Astrocyte (in vitro differentiated cells and primary cell): Measurements from ENCODE around the gene IQCK. TPM values are rescaled to one million over a fixed set of nuclear protein-coding genes. Genes with fewer than 3 reads are reported as not detected.

Experiments
- DNase-seq: peaks from one replicate; pipeline ENCODE4 v3.0.0-alpha.2; 2010; ENCODE audit warnings: low read depth
- FAIRE-seq: peaks from 2 replicates; lab custom pipeline; 2011; peaks lifted over from hg19 to GRCh38; lab: Jason Lieb, UNC
- H2AFZ ChIP-seq: 2 replicates; pipeline ENCODE4 v1.6.0; 2012; ENCODE audit warnings: low read depth, low read length, inconsistent platforms
- H3K27ac ChIP-seq: 2 replicates; pipeline ENCODE4 v1.5.1; 2011; ENCODE audit warnings: low read depth, low read length, inconsistent platforms
- H3K27me3 ChIP-seq: 2 replicates; pipeline ENCODE4 v1.6.0; 2011; ENCODE audit warnings: low read length, inconsistent platforms; ENCODE audit not compliant: insufficient read depth
- H3K36me3 ChIP-seq: 2 replicates; pipeline ENCODE4 v1.5.1; 2011; ENCODE audit warnings: low read length, inconsistent platforms; ENCODE audit not compliant: insufficient read depth
- H3K4me1 ChIP-seq: 2 replicates; pipeline ENCODE4 v1.5.1; 2011; ENCODE audit warnings: low read length, inconsistent platforms; ENCODE audit not compliant: insufficient read depth
- H3K4me2 ChIP-seq: 2 replicates; pipeline ENCODE4 v1.6.0; 2012; ENCODE audit warnings: low read length, inconsistent platforms
- H3K4me3 ChIP-seq: 2 replicates; pipeline ENCODE4 v1.5.1; 2011; ENCODE audit warnings: low read depth, mild to moderate bottlenecking, low read length, inconsistent platforms; ENCODE audit not compliant: insufficient read depth
- H3K79me2 ChIP-seq: 2 replicates; pipeline ENCODE4 v1.6.0; 2012; ENCODE audit warnings: mild to moderate bottlenecking, low read length, inconsistent platforms; ENCODE audit not compliant: insufficient read depth
- H3K9ac ChIP-seq: 2 replicates; pipeline ENCODE4 v1.6.0; 2012; ENCODE audit warnings: mild to moderate bottlenecking, low read length, inconsistent platforms
- H3K9me3 ChIP-seq: 2 replicates; pipeline ENCODE4 v1.5.1; 2012; ENCODE audit warnings: low read depth, mild to moderate bottlenecking, low read length, inconsistent platforms; ENCODE audit not compliant: insufficient read depth
- H4K20me1 ChIP-seq: 2 replicates; pipeline ENCODE4 v1.6.0; 2012; ENCODE audit warnings: low read length, inconsistent platforms; ENCODE audit not compliant: insufficient read depth
- H3K27ac Mint-ChIP-seq: one replicate; pipeline ENCODE4 v1.8.0; 2021; ENCODE audit warnings: mild to moderate bottlenecking, mixed read lengths; ENCODE audit not compliant: unreplicated experiment
- H3K27me3 Mint-ChIP-seq: one replicate; pipeline ENCODE4 v1.8.0; 2021; ENCODE audit warnings: low read depth, mixed read lengths; ENCODE audit not compliant: unreplicated experiment
- H3K36me3 Mint-ChIP-seq: one replicate; pipeline ENCODE4 v1.8.0; 2021; ENCODE audit warnings: low read depth, mixed read lengths; ENCODE audit not compliant: unreplicated experiment
- H3K4me1 Mint-ChIP-seq: one replicate; pipeline ENCODE4 v1.8.0; 2021; ENCODE audit warnings: low read depth, mixed read lengths; ENCODE audit not compliant: unreplicated experiment
- H3K4me3 Mint-ChIP-seq: one replicate; pipeline ENCODE4 v1.8.0; 2021; ENCODE audit warnings: mild to moderate bottlenecking, moderate library complexity, mixed read lengths; ENCODE audit not compliant: unreplicated experiment
- H3K9me3 Mint-ChIP-seq: one replicate; pipeline ENCODE4 v1.8.0; 2021; ENCODE audit warnings: mild to moderate bottlenecking, mixed read lengths; ENCODE audit not compliant: unreplicated experiment
- EZH2 ChIP-seq: IDR thresholded peaks from 2 replicates; pipeline ENCODE4 v1.6.1; 2012; ENCODE audit warnings: mild to moderate bottlenecking, low read length, inconsistent platforms; ENCODE audit not compliant: insufficient read depth
- total RNA-seq: library from RNA; stranded (reverse); gene quantifications from 2 replicates; pipeline ENCODE4 v1.2.1, GENCODE V29; 2021
- TF ChIP-seq, protein P1 (sequence below): IDR thresholded peaks from 2 replicates; pipeline ENCODE4 v1.5.1; 2011; ENCODE audit warnings: low read depth, mild to moderate bottlenecking, inconsistent platforms, low read length, moderate library complexity; ENCODE audit not compliant: insufficient read depth

The IQCK gene
- total RNA-seq, 1 donor from 2014 or later, result 5.9 TPM

DNA sequence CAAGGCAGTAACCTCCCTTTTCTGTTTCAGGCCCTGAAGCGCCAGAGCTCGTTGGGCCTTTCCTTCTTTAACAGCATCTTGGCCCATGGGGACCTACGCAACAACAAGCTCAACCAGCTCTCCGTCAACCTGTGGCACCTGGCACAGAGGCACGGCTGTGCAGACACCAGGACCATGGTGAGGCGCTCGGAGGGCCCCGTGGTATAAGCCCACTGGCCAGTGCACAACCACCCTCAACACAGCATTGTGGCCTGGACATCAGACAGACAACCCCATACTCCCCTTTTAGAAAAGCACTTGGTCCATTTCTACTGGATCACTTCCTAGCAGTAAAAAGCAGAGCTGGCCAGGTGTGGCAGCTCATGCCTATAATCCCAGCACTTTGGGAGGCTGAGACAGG is 18.6 kb upstream of the IQCK start:
- no peak overlapping the region for H3K27ac Mint-ChIP-seq
- H3K36me3 Mint-ChIP-seq, result peaks cover 26% of the 10 kb centered on the region
- peaks cover 13% of the 10 kb centered on the region for H3K36me3 ChIP-seq

GRCh38 chr16:19700319-19700781 is 17.7 kb upstream of the IQCK start:
- no peak for TF ChIP-seq EZH2
- TF ChIP-seq, protein P1, sequence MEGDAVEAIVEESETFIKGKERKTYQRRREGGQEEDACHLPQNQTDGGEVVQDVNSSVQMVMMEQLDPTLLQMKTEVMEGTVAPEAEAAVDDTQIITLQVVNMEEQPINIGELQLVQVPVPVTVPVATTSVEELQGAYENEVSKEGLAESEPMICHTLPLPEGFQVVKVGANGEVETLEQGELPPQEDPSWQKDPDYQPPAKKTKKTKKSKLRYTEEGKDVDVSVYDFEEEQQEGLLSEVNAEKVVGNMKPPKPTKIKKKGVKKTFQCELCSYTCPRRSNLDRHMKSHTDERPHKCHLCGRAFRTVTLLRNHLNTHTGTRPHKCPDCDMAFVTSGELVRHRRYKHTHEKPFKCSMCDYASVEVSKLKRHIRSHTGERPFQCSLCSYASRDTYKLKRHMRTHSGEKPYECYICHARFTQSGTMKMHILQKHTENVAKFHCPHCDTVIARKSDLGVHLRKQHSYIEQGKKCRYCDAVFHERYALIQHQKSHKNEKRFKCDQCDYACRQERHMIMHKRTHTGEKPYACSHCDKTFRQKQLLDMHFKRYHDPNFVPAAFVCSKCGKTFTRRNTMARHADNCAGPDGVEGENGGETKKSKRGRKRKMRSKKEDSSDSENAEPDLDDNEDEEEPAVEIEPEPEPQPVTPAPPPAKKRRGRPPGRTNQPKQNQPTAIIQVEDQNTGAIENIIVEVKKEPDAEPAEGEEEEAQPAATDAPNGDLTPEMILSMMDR, result no peak
- FAIRE-seq (no peak), DNase-seq (peak; percentile 80)
- Mint-ChIP-seq H3K27ac (peak overlapping the region; percentile 5), H3K9me3 (peaks cover 5% of the 10 kb centered on the region), H3K4me3 (no peak overlapping the region), H3K4me1 (peaks cover 38% of the 10 kb centered on the region), H3K27me3 (no peaks in the 10 kb centered on the region), H3K36me3 (peaks cover 35% of the 10 kb centered on the region)
- Histone ChIP-seq H3K79me2 (peaks cover 10% of the 10 kb centered on the region), H3K4me3 (no peak overlapping the region), H3K27ac (peak overlapping the region; percentile 59), H4K20me1 (peaks cover 15% of the 10 kb centered on the region), H3K4me2 (peak overlapping the region; percentile 42), H2AFZ (no peak overlapping the region), H3K36me3 (peaks cover 20% of the 10 kb centered on the region), H3K4me1 (peaks cover 52% of the 10 kb centered on the region), H3K9me3 (no peaks in the 10 kb centered on the region), H3K27me3 (no peaks in the 10 kb centered on the region), H3K9ac (peak overlapping the region; percentile 14)

More for the DNA sequence above, 18.6 kb upstream of the IQCK start:
- DNase-seq (no peak), FAIRE-seq (no peak)
- peak overlapping the region; percentile 59 for H3K27ac ChIP-seq
- no peaks in the 10 kb centered on the region for H3K27me3 ChIP-seq
- peaks cover 7% of the 10 kb centered on the region for H3K79me2 ChIP-seq
- Mint-ChIP-seq H3K4me1 (peaks cover 31% of the 10 kb centered on the region), H3K27me3 (no peaks in the 10 kb centered on the region), H3K4me3 (no peak overlapping the region), H3K9me3 (peaks cover 2% of the 10 kb centered on the region)
- H2AFZ ChIP-seq, result no peak overlapping the region
- no peaks in the 10 kb centered on the region for H3K9me3 ChIP-seq
- H3K4me1 ChIP-seq, result peaks cover 45% of the 10 kb centered on the region
- no peak overlapping the region for H3K9ac ChIP-seq
- H4K20me1 ChIP-seq, result peaks cover 15% of the 10 kb centered on the region
- TF ChIP-seq, protein P1, result no peak
- no peak for TF ChIP-seq EZH2
- no peak overlapping the region for H3K4me3 ChIP-seq
- peak overlapping the region; percentile 42 for H3K4me2 ChIP-seq

- Histone ChIP-seq H3K36me3 (peaks cover 26% of the 10 kb centered on the region), H3K4me3 (no peak overlapping the region), H3K9ac (peak overlapping the region; percentile 14), H3K4me1 (peaks cover 50% of the 10 kb centered on the region), H3K27me3 (no peaks in the 10 kb centered on the region), H3K4me2 (peak overlapping the region; percentile 42), H3K79me2 (peaks cover 10% of the 10 kb centered on the region), H3K27ac (peak overlapping the region; percentile 59), H2AFZ (no peak overlapping the region), H3K9me3 (no peaks in the 10 kb centered on the region), H4K20me1 (peaks cover 18% of the 10 kb centered on the region)
- Mint-ChIP-seq H3K4me3 (no peak overlapping the region), H3K9me3 (peaks cover 5% of the 10 kb centered on the region), H3K27ac (no peak overlapping the region), H3K36me3 (peaks cover 35% of the 10 kb centered on the region), H3K4me1 (peaks cover 38% of the 10 kb centered on the region), H3K27me3 (no peaks in the 10 kb centered on the region)
- TF ChIP-seq EZH2, result no peak
- TF ChIP-seq, protein P1, result no peak
- DNase-seq, result peak; percentile 43
- no peak for FAIRE-seq
Measured at GRCh38 chr16:19701091-19701490, 17.0 kb upstream of the IQCK start.
